ENCODE results near the gene BDH1. TPM values are rescaled to one million over a fixed set of nuclear protein-coding genes. Genes with fewer than 3 reads are reported as not detected.

The BDH1 gene
- total RNA-seq, 1 donor from 2014 or later, result 12.4 TPM

DNA sequence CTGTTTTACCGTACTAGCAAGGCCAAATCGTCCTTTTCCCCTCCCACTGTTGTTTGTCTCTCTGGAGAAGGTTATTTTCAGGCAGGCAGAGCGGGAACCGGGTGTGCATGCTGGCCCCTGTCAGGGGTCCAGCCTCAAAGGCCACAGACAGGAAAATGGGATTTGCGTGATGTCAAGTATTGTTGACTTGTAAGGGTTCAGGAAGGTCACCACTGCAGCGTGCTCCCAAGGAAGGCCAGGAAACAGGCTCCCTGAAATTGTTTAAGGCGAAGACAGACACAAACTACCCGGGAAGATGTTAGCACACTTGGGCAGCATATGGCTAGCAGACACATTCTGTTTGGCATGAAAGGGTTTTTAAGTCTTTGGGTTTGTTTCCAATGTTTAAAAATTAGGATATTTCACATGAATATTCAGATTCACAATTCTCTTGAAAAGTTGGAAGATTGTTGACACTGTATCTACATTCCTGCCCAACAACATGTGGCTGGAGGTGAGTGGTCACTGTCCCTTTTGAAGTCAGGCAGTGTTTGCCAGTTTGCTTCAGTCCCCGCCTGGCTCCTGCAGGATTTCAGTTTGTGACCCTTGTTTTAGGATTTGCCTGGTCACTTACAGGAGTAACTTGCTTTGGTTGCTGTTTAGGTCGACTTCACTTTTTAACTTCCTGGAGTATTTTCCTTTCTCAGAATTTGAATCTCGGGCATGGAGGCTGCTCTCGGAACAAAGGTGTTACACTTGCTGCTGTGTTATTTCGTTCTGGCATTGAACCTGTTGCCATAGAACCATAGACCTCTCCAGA, 90.4 kb downstream of the BDH1 start:
- TF ChIP-seq, protein P1, sequence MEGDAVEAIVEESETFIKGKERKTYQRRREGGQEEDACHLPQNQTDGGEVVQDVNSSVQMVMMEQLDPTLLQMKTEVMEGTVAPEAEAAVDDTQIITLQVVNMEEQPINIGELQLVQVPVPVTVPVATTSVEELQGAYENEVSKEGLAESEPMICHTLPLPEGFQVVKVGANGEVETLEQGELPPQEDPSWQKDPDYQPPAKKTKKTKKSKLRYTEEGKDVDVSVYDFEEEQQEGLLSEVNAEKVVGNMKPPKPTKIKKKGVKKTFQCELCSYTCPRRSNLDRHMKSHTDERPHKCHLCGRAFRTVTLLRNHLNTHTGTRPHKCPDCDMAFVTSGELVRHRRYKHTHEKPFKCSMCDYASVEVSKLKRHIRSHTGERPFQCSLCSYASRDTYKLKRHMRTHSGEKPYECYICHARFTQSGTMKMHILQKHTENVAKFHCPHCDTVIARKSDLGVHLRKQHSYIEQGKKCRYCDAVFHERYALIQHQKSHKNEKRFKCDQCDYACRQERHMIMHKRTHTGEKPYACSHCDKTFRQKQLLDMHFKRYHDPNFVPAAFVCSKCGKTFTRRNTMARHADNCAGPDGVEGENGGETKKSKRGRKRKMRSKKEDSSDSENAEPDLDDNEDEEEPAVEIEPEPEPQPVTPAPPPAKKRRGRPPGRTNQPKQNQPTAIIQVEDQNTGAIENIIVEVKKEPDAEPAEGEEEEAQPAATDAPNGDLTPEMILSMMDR (IDR thresholded peaks at IDR 0.05), result no peak
- Histone ChIP-seq H3K9me3 (no peaks in the 10 kb centered on the region), H3K27ac (no peak overlapping the region), H3K4me1 (no peaks in the 10 kb centered on the region), H3K27me3 (ENCODE audit: low read depth) (no peaks in the 10 kb centered on the region), H3K4me3 (no peak overlapping the region), H3K36me3 (no peaks in the 10 kb centered on the region)
- intact Hi-C loops (cut with DNase I), result no loop called here
- DNase-seq (no peak), ATAC-seq (no peak)

DNA sequence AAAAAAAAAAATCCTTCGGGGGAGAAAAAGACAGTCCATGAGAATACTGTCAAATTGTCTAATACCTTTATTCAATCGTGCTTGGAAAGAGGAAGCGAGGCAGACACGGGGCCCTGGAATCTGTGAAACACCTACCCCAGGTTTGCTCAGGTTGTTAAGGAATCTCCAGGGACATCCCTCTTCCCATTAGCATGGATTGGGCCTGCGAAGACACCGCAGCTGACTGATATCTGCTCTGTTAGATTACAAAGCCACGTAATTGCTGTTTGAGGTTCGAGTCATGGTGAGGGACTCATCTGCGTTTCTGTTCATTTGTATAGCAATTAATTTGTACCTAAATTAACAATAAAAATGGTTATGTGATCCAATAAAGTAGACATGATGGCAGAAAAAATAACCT, 91.0 kb downstream of the BDH1 start:
- intact Hi-C loops (cut with DNase I), result no loop called here
- DNase-seq (no peak), ATAC-seq (no peak)
- H3K36me3 ChIP-seq, result no peaks in the 10 kb centered on the region
- no peak overlapping the region for H3K4me3 ChIP-seq
- H3K4me1 ChIP-seq, result no peaks in the 10 kb centered on the region
- H3K27ac ChIP-seq, result no peak overlapping the region
- H3K27me3 ChIP-seq (ENCODE audit: low read depth), result no peaks in the 10 kb centered on the region
- TF ChIP-seq, protein P1 (IDR thresholded peaks at IDR 0.05), result no peak
- no peaks in the 10 kb centered on the region for H3K9me3 ChIP-seq

DNA sequence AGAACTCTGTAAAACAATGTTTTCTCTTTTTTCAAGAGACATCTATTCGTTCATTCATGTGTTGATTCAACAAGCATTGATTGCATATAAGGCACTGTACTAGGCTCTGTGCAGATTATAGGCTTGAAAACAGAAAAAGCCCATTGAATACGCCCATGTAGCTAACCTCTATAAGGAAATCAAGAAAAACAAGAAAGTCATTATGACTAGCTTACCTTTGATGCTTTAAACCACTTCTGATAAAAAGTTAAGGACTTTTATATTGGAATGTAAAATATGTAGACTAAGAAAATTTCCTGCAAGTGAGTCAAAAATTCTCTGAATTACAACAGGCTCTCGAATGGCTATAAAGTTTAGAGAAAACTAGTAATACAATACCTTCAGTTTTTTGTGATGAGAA, 92.5 kb downstream of the BDH1 start:
- no peak overlapping the region for H3K27ac ChIP-seq
- no peaks in the 10 kb centered on the region for H3K27me3 ChIP-seq (ENCODE audit: low read depth)
- H3K9me3 ChIP-seq, result no peaks in the 10 kb centered on the region
- intact Hi-C loops (cut with DNase I), result no loop called here
- ATAC-seq (no peak), DNase-seq (no peak)
- no peaks in the 10 kb centered on the region for H3K4me1 ChIP-seq
- H3K36me3 ChIP-seq, result no peaks in the 10 kb centered on the region
- TF ChIP-seq, protein P1 (IDR thresholded peaks at IDR 0.05), result no peak
- no peak overlapping the region for H3K4me3 ChIP-seq

DNA sequence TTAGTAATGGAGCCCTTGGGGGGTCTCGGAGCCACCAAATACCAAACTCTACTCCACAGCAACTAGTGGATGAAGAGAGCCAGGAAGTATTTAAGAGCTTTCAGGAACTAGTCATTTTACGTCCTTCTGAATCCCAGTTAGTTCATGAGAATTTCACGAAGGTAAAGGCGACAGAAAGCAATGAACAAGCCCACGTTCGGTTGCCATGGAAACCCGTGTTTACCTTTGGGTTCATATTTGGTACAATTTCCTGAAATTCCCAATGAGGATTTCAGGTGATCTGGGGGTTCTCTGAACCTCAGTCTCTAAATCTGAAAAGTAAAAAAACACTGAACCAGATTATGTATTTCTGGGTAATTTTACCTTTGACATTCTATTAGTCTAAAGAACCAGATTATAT, 93.0 kb downstream of the BDH1 start:
- Histone ChIP-seq H3K27me3 (ENCODE audit: low read depth) (no peaks in the 10 kb centered on the region), H3K4me3 (no peak overlapping the region), H3K36me3 (no peaks in the 10 kb centered on the region), H3K27ac (no peak overlapping the region), H3K4me1 (no peaks in the 10 kb centered on the region), H3K9me3 (no peaks in the 10 kb centered on the region)
- ATAC-seq (no peak), DNase-seq (no peak)
- TF ChIP-seq, protein P1 (IDR thresholded peaks at IDR 0.05), result no peak
- intact Hi-C loops (cut with DNase I), result no loop called here

DNA sequence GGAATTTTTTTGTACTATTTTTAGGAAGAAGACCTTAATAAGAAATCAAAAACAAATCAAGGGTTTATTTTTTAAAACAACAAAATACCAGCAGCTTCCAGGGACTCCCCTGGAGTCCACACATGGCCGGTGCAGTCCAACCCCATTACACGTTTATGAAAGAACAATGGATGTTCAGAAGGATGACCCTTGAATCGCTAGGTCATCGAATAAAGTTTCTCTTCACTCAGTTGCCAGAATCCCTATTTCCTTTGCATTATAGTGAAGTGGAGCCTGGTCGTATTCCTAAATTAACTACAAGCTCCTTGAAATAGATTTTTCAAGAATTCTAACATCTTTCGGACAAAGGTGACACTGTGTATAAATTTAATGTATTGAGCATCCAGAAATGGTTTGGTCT, 95.1 kb downstream of the BDH1 start:
- H3K4me3 ChIP-seq, result no peak overlapping the region
- TF ChIP-seq, protein P1 (IDR thresholded peaks at IDR 0.05), result no peak
- H3K9me3 ChIP-seq, result no peaks in the 10 kb centered on the region
- H3K36me3 ChIP-seq, result no peaks in the 10 kb centered on the region
- peaks cover 13% of the 10 kb centered on the region for H3K4me1 ChIP-seq
- ATAC-seq (no peak), DNase-seq (no peak)
- H3K27ac ChIP-seq, result no peak overlapping the region
- intact Hi-C loops (cut with DNase I), result no loop called here
- H3K27me3 ChIP-seq (ENCODE audit: low read depth), result no peaks in the 10 kb centered on the region
